Measurements from ENCODE around the gene TWF2.
A peak's percentile ranks its signal among the peaks of the same experiment; 100 is the strongest.
"Not testable (repeated sequence)": the region's sequence is repeated elsewhere in the genome, so short reads cannot be mapped to it uniquely, and the experiment has no call there.

TWF2 gene

DNA sequence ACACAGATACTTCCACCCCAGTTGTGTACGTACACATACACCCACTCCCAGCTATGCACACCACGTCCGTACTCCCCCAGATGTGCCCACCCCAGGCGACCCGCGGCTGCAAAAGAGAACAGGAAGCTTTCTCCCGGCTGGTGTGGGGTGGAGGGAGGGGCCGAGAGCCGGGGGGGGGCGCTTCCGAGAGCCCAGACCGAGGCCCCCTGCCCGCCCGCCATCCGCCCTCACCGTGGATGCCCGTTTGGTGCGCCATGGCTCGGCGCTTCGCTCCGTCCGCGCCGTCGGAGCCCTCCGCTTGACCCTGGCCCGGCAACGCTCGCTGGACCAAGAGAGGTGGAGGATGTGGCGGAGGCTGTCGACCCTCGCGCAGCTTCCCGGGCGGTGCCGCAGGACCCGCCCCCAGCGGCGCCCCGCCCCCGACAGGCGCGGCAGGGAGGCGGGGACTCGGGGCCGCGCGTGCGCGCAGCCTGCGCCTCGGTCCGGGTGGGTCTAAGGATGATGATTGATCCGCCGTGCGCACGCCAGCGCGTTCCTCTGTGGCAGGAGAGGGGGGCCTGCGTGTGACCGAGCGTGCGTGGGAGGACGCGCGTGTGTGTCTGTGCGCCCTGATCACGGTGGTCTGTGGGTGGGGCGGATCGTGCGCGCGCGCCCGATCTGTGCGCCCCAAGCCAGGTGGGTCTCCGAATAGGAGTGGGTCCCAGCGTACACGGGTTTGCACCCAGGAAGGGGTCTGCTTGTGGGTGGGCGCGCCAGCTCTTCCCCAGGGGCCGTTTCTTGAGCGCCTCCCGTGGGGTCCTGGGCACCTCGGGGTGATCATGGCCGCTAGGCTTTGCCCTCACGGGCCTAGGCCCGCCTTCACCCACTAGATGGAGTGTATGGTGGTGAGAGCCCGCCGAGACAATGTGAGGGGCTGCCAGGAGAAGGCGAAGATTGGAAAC, at the start of gene TWF2:
TSS of gene TWF2 (minus strand) at position 398 of the 941 bp plus-strand sequence. CDS start at position 256, 142 bp downstream.
- DNase-seq, result no peak

DNA sequence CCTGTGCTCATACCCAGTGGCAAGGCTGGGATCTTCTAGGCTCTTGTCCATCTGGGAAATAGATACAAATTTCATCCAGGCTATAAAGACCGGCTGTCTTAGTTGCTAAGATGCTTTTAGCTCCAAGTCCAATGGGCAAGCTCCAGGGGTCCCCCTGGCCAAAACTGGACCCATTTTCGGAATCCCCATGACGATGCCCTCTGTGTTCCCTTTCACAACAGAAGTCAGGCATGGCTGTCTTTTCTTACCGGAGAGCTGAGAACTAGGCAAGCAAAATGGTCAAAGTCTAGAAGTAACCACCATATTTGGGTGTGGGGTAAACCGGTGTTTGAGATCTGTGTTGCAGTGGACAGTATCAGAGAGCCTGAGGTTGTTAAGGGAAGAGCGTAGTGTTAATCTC, 49.7 kb upstream of the TWF2 start:
- DNase-seq, result no peak

DNA sequence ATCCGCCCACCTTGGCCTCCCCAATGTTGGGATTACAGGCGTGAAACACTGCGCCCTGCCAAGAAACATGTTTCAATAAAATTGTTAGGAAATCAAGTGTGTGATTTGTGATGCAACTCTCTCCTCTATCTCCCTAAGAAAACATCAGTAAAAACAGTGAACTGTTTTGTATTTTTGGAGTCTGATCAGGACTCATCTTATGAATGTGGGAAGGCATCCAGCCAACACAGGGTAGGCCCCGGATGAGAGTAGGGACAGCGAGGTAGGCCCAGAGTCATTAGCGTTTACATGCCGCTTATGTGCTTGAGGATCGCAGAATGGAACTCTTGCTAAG, 47.8 kb upstream of the TWF2 start:
- no peak for DNase-seq

DNA sequence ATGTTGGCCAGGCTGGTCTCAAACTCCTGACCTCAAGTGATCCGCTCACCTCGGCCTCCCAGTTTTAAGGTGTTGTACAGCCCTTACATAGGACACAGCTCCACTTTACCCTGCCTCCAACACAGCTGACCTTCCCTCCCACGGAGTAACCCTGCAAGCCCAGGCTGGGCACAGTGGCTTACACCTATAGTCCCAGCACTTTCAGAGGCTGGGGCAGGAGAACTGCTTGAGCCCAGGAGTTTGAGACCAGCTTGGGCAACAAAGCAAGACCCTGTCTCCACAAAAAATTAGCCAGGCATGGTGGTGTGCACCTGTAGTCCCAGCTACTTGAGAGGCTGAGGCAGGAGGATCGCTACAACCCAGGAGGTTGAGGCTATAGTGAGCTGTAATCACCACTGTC, 45.1 kb upstream of the TWF2 start:
- not testable (repeated sequence) for DNase-seq

DNA sequence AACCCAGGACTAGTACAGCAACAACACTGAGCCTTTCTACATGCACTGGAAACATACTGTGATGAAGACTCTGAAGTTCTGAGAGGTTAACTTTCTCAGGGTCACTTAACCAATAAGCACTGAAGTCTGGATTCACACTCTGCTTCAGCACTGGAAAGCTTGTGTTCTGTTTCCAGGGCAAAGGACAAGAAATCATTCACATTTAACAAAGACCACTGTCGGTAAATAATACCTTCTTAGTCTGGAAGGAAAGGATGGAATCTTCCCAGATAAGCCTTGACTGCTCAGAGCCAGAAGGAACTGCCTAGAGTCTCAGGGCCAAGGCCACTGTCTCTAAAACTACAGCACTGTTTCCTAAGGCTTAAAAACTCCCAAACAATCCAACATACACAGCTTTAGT, 44.3 kb upstream of the TWF2 start:
- no peak for DNase-seq

DNA sequence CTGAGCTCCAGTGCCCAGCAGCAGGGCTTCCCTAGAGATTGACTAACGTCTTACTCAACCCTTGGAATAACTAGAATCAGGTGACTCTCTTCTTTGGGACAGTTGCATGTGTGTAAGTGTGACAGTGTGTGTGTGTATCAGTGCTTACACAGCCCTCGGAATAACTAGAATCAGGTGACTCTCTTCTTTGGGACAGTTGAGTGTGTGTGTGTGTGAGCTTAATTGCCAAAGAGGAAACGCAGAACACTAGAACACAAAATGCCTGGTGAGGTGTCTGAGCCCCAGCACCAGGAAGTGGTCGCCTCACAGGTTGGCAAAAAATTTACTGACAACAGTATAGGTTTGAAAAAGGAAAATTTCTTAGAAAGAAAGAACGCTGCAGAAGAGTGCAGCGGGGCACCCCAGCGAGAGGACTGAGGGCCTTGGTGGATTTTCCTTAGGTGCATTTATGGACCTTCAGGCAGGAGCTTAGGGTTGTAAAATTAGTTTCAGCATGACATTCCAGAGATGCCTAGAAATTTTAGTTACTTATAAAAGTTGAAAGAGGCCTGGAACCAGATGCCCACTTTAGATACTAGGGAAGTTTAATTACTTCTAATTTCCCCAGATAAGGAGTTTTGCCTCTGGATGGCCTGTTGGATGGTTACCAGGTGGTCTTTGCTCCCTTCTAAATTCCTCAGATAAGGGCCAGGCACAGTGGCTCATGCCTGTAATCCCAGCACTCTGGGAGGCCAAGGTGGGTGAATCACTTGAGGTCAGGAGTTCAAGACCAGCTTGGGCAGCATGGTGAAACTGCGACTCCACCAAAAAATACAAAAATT, 43.2 kb upstream of the TWF2 start:
- no peak for DNase-seq

DNA sequence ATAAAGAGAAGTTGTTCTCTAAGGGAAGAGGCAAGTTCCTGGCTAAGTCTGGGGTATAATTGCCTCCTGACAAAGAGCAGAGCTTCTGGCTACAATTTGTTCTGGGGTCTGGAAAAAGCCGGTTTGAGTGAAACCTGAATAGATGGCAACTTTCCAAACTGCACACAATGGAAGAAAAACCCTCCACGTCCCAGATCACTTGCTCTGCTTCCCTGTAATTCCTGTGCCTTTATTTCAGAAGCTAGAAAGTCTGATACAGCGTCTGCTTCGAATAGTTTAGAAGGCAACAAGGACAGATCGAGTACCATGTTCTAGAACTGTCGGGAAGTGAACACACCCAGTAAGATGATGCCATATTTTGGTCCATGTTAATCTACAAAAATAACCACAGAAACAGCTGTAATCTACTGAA, 41.1 kb upstream of the TWF2 start:
- no peak for DNase-seq

DNA sequence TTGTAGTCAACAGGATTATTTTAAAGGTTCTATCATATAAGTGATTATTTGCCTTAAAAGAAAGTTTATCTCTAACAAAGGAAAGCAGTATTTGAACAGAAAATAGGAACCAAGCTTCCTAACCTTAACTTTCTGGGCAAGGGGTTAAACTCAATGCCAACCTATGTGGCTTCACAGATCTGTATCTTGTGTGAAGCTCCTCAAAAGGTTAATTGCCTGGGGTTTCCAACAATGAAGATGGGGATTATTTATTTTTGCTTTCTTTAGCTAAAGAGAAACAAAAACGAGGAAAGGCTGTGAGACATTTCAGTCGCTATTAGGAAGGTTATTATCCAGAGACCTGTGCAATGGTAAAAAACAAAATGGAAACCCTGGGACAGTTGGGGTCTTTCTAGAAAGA, 40.6 kb upstream of the TWF2 start:
- no peak for DNase-seq

DNA sequence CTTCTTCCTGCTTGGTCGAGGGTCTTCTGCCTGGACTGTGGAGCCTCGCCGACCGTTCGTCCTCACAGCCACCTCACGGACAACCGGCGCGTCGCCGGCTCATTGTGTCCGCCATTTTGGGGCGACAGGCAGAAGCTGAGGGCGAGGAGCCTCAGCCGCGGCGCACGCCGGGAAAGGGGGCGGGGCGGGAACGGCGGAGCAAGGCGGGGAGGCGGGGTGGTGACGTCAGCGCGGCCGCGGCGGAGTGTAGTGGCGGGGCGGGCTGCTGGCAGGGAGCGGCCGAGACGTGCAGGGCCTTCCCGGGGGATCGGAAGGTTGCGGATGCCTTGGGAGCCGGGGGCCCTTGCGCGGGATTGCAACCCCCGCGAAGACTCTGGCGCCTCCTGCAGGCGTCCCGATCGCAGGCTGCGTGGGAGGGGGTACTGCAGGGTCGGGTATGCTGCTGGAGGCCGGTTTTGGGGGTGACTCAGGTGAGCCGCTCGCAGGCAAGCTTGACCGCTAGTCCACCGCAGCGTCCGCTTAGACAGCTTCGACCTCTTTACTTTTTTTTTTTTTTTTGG, 39.6 kb upstream of the TWF2 start, which contains the start of gene WDR82:
TSS of gene WDR82 (minus strand) at position 140 of the 560 bp plus-strand sequence. CDS start 288 bp downstream, outside the sequence.
- DNase-seq, result peak; percentile 43

DNA sequence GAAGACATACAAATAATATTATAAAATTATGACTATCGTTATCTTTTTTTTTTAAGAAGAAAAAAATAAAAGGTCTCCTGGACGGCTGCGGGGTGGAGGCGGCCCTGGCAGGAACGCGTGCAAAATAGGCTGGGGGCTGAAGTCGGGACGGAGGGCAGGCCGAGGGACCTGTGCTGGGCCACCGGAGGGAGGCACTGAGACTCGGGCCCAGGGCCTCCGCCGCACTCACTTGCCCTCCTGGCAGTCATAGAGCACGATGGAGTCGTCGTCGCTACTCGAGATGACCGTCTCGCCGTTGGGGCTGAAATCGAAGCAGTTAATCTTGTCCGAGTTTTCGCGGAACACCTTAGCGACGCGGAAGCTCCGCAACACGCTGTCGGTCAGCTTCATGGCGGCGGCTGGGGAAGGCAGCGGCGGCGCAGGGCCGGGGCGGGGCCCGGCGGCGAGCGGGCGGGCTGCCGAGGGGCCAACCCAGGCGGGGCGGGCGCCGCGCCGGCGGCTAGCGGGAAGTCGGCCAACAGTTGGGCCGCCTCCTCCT, 39.1 kb upstream of the TWF2 start:
- no peak for DNase-seq

DNA sequence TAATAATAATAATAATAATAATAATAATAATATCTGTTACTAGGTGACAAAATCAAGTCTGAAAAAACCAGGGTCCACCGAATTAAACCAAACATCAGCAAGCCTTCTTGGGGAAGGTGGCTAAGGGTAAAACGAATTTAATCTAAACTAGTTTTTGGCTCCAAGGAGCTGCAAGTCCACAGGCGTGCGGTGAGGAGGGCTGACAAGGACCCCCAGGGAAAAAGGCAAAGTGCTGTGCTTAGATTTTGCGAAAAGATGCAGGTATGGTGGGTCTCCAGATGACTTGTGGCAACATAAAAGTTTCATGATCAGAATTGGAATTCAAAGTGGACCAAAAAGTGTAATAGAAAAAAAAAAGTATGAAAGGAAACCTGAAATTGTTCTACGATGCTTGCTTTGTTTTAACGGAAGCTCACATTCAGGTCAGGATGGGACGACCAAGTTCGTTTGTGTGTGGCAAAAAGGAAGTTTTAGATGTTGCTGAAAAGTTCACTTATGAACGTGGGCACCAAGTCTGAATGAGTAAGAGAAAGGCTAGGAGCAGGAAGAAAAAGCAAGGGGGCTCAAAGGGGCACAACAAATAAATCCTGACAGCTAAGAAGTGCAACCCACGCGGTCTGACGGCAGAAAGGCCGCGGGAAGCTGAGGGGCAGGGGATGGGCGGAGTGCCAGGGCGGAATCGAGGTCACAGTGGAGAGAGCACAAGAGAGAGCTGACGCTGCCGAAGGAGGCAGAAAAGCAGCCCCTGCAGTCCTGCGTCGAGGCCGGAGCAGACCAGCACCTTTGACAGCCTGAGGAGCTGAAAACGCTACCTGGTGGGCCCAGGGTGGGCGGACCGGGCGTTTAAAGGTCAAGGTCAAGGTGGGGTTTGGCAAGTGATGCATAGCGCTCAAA, 38.4 kb upstream of the TWF2 start:
- DNase-seq, result no peak

DNA sequence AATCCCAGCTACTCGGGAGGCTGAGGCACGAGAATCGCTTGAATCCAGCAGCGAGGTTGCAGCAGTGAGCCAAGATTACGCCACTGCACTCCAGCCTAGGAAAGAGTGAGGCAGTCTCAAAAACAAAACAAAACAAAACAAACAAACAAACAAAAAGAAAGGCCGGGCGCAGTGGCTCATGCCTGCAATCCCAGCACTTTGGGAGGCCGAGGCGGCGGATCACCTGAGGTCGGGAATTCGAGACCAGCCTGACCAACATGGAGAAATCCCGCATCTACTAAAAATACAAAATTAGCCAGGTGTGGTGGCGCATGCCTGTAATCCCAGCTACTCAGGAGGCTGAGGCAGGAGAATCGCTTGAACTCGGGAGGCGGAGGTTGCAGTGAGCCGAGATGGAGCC, 35.8 kb upstream of the TWF2 start:
- not testable (repeated sequence) for DNase-seq

DNA sequence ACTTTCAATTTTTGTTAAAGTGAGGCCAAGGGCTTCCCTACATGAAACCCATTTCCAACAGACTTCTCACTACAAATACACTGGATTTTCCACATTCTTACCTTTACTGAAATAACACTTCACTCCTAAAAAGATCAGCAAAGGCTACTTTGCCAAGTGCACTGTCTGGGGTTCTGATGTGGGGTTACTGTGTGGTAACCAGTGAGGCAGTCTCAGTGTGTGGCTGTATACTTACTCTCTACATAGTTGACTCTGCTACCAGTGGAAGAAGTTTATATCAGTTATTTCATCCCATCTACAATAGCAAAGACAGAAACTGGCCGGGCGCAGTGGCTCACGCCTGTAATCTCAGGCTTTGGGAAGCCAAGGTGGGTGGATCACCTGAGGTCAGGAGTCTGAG, 33.9 kb upstream of the TWF2 start:
- no peak for DNase-seq

DNA sequence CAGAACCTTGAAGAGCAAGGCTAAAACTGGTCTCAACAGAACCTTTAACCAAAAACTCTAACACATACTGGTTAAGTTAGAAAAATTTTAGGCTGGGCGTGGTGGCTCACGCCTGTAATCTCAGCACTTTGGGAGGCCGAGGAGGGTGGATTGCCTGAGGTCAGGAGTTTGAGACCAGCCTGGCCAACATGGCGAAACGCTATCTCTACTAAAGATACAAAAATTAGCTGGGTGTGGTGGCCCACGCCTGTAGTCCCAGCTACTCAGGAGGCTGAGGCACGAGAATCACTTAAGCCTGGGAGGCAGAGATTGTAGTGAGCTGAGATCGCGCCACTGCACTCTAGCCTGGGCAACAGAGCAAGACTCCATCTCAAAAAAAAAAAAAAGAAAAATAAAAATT, 33.2 kb upstream of the TWF2 start:
- not testable (repeated sequence) for DNase-seq

DNA sequence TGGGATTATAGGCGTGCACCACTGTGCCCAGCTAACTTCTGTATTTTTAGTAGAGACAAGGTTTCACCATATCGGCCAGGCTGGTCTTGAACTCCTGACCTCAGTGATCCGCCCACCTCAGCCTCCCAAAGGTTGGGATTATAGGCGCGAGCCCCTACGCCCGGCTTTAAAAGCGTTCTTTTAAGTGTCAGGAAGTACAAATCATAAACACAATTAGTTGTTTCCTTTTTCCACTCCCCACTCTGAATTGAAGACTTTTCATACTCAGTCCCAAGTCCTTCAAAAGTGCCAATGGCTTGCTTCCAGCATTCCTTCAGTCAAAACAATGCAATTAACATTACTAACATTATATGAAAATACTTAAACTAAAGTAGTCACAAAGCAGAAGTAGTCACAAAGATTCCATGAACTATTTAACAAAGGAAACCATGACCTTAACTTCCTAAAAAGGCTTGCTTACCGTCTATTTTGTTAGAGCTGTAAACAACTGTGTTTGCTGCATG, 31.3 kb upstream of the TWF2 start:
- no peak for DNase-seq

DNA sequence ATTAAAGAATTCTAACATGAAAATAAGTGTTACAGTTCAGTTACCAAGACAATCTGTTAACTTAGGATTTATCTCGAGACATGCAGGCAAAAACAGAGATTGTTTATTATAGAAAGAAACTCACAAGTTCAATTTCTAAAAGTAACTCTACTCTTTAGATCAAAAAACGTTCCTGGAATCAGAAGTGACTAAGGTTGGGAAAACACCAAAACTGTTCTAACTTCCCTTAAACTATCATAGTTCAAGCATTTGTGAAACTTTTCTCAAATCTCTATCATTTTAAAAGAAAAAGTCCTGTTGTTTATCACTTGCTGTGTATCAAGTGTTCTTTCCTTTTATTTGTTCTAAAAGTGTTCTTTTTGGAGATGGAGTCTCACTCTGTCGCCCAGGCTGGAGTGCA, 30.8 kb upstream of the TWF2 start:
- DNase-seq, result no peak

DNA sequence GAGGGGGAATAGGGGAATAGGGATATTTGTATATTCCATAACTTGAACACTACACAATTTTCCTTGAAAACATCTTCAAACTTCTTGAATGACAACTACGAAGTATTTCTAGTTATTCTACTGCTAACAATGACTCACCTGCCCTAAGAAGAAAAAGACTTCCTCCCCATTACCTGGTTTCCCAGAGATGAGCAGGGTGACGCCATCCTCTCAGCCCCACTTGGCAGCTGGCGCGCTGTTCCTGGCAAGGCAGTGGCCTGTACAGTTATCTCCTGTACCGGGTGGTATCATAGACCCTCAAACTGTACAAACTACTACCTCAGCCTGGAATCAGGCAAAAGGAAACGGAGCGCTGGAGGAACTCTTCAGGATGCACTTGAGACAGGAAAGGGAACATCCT, 29.1 kb upstream of the TWF2 start:
- no peak for DNase-seq

DNA sequence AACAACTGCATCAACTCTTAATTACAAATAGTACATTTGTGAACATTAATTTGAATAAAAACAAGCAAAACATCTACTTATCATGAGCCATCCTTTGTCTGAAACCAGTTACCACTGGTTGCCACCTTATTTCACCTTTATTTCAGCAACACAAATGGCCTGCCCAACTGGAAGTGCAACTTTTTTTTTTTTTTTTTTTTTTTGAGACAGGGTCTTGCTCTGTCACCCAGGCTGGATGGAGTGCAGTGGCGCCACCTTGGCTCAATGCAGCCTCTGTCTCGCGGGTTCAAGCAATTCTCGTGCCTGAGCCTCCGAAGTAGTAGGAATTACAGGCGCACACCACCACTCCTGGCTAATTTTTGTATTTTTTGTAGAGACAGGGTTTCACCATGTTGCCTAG, 26.4 kb upstream of the TWF2 start:
- DNase-seq, result no peak

DNA sequence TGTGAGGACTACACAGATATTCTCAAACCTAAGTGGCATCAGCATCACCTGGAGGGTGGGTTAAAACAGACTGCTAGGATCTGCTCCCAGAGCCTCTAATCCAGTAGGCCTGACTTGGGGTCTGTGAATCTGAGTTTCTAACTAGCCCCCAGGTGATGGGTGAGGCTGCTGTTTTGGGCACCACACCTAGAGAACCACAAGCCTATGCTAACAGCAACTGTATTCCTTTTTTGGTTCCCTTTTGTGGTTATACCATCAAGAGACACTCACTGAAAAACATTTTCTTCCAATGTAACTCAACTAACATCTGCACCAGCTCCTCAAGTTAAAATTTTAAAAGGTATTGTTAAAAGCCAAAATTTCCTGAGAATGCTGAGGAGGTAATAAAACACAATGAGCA, 23.5 kb upstream of the TWF2 start:
- no peak for DNase-seq

DNA sequence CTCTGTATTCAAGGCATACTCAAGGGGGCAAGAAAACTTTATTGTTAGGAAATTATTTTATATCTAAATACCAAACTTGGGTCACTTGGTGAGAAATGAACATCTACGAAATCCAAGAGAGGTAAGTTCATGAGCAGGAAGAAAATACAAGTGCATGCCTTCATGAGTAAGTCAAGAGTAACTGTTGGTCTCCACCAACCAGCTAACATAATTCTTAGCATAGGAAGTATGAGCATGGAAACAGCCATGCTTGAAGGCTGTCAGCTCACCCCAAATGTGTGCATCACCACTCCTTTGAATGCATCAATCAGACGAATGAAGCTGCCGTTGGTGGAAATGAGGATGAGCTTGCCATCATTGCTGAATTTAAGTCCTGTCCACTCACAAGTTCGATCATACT, 20.5 kb upstream of the TWF2 start:
- DNase-seq, result no peak

DNA sequence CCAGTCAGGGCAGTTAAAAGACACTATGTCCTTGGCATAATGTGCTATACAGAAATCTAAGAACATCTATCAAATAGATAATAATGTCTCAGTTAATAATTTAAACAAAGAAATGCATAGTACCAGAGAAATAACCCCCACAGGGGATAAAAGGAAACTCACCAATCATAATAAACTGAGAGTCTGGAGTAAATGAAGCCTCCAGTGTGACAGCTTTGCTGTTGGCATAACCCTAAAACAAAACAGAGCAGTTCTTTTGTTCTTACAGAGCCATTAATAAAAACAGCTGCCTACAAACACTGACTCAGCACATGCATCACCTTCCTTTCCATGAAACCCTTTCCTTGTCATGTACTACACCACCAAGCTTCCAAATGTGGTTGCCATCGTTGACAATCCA, 20.1 kb upstream of the TWF2 start:
- no peak for DNase-seq

DNA sequence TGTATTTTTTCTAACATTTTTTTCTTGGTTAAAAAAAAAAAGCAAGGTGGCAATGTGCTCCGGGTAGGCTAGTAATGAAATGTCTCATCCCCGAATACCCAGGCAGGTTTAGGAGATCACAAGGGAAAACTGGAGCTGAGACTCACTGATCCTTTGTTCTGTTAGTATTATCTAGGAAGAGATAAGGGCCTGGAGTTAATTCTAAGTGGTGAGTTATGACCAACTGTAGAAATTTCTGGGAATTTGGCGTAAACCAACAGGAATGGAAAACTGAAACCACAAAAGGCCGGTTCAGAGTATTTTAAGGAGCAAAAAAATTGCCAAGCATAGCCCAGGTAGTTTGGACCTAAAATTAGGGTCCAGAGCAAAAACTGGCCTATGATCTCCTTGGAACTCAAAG, 19.0 kb upstream of the TWF2 start:
- DNase-seq, result no peak

All from NCI-H524 treated with DMSO at 0.1 percent for 48 hours (cell line).